Keratinocyte (primary cell): Measurements from ENCODE around the gene PDCD5. TPM values are rescaled to one million over a fixed set of nuclear protein-coding genes. Genes with fewer than 3 reads are reported as not detected.

Experiments used
- DNase-seq: peaks from one replicate; pipeline ENCODE4 v3.0.0-alpha.2; 2011; ENCODE audit warnings: low read depth, missing footprints, low spot score
- FAIRE-seq: peaks from 2 replicates; lab custom pipeline; 2011; peaks lifted over from hg19 to GRCh38; lab: Jason Lieb, UNC
- H2AFZ ChIP-seq: 2 replicates; pipeline ENCODE4 v1.6.0; 2012; ENCODE audit warnings: low read length, control low read depth, inconsistent platforms; ENCODE audit not compliant: control insufficient read depth
- H3K27ac ChIP-seq: 2 replicates; pipeline ENCODE4 v1.5.1; 2011; ENCODE audit warnings: low read length; ENCODE audit not compliant: control insufficient read depth, insufficient read depth
- H3K27me3 ChIP-seq: 3 replicates; pipeline ENCODE4 v1.6.0; 2011; ENCODE audit warnings: low read length; ENCODE audit not compliant: control insufficient read depth, insufficient read depth; ENCODE audit errors: extremely low read depth
- H3K36me3 ChIP-seq, 2 experiments: 2 replicates in 1 of 2; 3 replicates in 1 of 2; pipeline ENCODE4 v1.5.1; 2011; ENCODE audit warnings: low read length in 2 of 2, mild to moderate bottlenecking in 1 of 2; ENCODE audit not compliant: control insufficient read depth in 2 of 2, insufficient read depth in 2 of 2; ENCODE audit errors: extremely low read depth in 1 of 2
- H3K4me1 ChIP-seq: 3 replicates; pipeline ENCODE4 v1.5.1; 2011; ENCODE audit warnings: low read length; ENCODE audit not compliant: control insufficient read depth, insufficient read depth; ENCODE audit errors: extremely low read depth
- H3K4me2 ChIP-seq: 3 replicates; pipeline ENCODE4 v1.6.0; 2011; ENCODE audit warnings: low read depth, low read length; ENCODE audit not compliant: control insufficient read depth, insufficient read depth; ENCODE audit errors: extremely low read depth
- H3K4me3 ChIP-seq, 3 experiments: fragments of 200-600 bp in 1 of 3; sonication (generic) in 1 of 3; 2 replicates in 2 of 3; 3 replicates in 1 of 3; pipeline ENCODE4 v1.5.1; 2011 to 2016; ENCODE audit warnings: low read length in 3 of 3, mild to moderate bottlenecking in 3 of 3, control low read depth in 2 of 3, inconsistent platforms in 1 of 3, low read depth in 1 of 3, mixed read lengths in 1 of 3, mixed run types in 1 of 3, moderate library complexity in 1 of 3; ENCODE audit not compliant: control insufficient read depth in 2 of 3, insufficient read depth in 2 of 3; ENCODE audit errors: extremely low read depth in 1 of 3
- H3K79me2 ChIP-seq: 2 replicates; pipeline ENCODE4 v1.6.0; 2012; ENCODE audit warnings: low read length; ENCODE audit not compliant: control insufficient read depth, insufficient read depth
- H3K9ac ChIP-seq: 3 replicates; pipeline ENCODE4 v1.6.0; 2011; ENCODE audit warnings: low read length; ENCODE audit not compliant: control insufficient read depth, insufficient read depth; ENCODE audit errors: extremely low read depth
- H3K9me1 ChIP-seq: 3 replicates; pipeline ENCODE4 v1.6.0; 2011; ENCODE audit warnings: low read length; ENCODE audit not compliant: control insufficient read depth, insufficient read depth; ENCODE audit errors: extremely low read depth
- H3K9me3 ChIP-seq: 2 replicates; pipeline ENCODE4 v1.5.1; 2012; ENCODE audit warnings: low read depth, low read length; ENCODE audit not compliant: control insufficient read depth
- H4K20me1 ChIP-seq: 3 replicates; pipeline ENCODE4 v1.6.0; 2011; ENCODE audit warnings: low read length; ENCODE audit not compliant: control insufficient read depth, insufficient read depth; ENCODE audit errors: extremely low read depth
- EZH2 ChIP-seq: IDR thresholded peaks from one replicate; pipeline ENCODE4 v1.6.1; 2012; ENCODE audit warnings: inconsistent platforms, mild to moderate bottlenecking, low read length, moderate library complexity
- dilution Hi-C: fragments of 300-500 bp; cut with MboI; formaldehyde crosslinking; loops from one replicate; pipeline ENCODE4 v1.7.0; 2020; ENCODE audit warnings: low sequenced_read_pairs; ENCODE audit not compliant: extremely low pct_ligation_motif_present
- polyA plus RNA-seq, 5 experiments: library from polyadenylated mRNA; depleted of rRNA in 3 of 5; stranded (reverse) in 3 of 5; stranded (forward) in 1 of 5; unstranded in 1 of 5; fragments of >200 nt; gene quantifications; 1 replicate in 1 of 5; 2 replicates in 3 of 5; 3 replicates in 1 of 5; pipeline versions ENCODE4 v1.2.1 to v1.2.3, GENCODE V29; 2011 to 2012; ENCODE audit warnings: missing spikeins in 2 of 5, low read depth in 1 of 5, low replicate concordance in 1 of 5
- TF ChIP-seq, protein P1 (sequence below), 3 experiments: IDR thresholded peaks in 1 of 3; conservative IDR thresholded peaks in 1 of 3; optimal IDR thresholded peaks in 1 of 3; 2 replicates in 2 of 3; 3 replicates in 1 of 3; pipeline versions ENCODE3 to v1.5.1; 2011; ENCODE audit warnings: low read length in 3 of 3, mild to moderate bottlenecking in 3 of 3, moderate library complexity in 2 of 3, control low read depth in 1 of 3, inconsistent platforms in 1 of 3; ENCODE audit not compliant: insufficient read depth in 2 of 3; ENCODE audit errors: extremely low read depth in 1 of 3

Gene PDCD5
- polyA plus RNA-seq, 1 donor (not counting 4 experiments of a cell fraction or from before 2014, with no cell fraction given) = 177 TPM

DNA sequence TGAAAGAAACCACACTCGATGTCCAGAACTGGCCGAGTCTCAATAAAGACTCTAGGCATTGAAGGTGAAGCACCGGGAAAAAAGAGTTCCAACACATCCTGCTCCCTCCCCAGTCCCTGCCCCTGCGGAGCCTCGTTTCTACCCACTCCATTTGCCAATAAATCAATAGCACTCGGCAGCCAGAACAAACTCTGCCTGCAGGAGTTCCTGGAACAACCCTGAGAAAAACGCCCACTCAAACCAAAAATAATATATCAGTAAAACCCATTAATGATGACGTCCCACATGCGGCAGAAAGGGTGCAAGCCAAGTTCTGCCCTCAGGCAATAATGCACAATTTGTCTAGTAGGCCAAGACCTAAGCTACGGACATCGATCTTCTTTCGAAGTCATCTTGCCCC, 41.0 kb downstream of the PDCD5 start:
- FAIRE-seq (no peak), DNase-seq (no peak)
- Histone ChIP-seq H3K36me3 (peaks cover 22 to 25% of the 10 kb centered on the region in 2 experiments), H4K20me1 (peaks cover 2% of the 10 kb centered on the region), H3K27me3 (no peaks in the 10 kb centered on the region), H3K27ac (no peak overlapping the region), H3K79me2 (no peaks in the 10 kb centered on the region), H3K9me3 (no peaks in the 10 kb centered on the region), H2AFZ (no peak overlapping the region), H3K9ac (no peak overlapping the region), H3K9me1 (peaks cover 2% of the 10 kb centered on the region), H3K4me1 (no peaks in the 10 kb centered on the region), H3K4me2 (no peak overlapping the region), H3K4me3 (no peak overlapping the region)
- dilution Hi-C loops = no loop called here
- TF ChIP-seq EZH2 = no peak
- TF ChIP-seq, protein P1, sequence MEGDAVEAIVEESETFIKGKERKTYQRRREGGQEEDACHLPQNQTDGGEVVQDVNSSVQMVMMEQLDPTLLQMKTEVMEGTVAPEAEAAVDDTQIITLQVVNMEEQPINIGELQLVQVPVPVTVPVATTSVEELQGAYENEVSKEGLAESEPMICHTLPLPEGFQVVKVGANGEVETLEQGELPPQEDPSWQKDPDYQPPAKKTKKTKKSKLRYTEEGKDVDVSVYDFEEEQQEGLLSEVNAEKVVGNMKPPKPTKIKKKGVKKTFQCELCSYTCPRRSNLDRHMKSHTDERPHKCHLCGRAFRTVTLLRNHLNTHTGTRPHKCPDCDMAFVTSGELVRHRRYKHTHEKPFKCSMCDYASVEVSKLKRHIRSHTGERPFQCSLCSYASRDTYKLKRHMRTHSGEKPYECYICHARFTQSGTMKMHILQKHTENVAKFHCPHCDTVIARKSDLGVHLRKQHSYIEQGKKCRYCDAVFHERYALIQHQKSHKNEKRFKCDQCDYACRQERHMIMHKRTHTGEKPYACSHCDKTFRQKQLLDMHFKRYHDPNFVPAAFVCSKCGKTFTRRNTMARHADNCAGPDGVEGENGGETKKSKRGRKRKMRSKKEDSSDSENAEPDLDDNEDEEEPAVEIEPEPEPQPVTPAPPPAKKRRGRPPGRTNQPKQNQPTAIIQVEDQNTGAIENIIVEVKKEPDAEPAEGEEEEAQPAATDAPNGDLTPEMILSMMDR (optimal IDR thresholded peaks at IDR 0.05 in 1 of 3, IDR thresholded peaks at IDR 0.05 in 1 of 3, conservative IDR thresholded peaks at IDR 0.05 in 1 of 3; ENCODE audit: extremely low read depth in 1 of 3, insufficient read depth in 2 of 3, low read length in 3 of 3) = no peak

DNA sequence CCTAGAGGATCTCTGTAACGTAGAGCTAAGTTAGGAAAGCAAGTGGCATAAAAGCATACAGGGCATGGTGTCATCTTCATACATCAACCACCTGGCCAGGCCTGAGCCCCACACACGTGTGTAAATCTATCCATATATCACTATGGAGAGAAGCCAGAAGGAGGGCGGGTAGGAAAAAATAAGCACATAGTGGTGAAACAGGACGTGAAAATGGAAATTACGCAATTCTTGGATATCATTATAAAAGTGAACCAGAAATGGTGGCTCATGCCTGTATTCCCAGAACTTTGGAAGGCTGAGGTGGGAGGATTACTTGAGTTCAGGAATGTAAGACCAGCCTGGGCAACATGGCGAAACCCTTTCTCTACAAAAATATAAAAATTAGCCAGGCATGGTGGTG, 43.4 kb downstream of the PDCD5 start:
- Histone ChIP-seq H4K20me1 (peaks cover 2% of the 10 kb centered on the region), H2AFZ (no peak overlapping the region), H3K27me3 (no peaks in the 10 kb centered on the region), H3K79me2 (no peaks in the 10 kb centered on the region), H3K36me3 (peaks cover 21 to 32% of the 10 kb centered on the region in 2 experiments), H3K4me2 (no peak overlapping the region), H3K9me3 (no peaks in the 10 kb centered on the region), H3K27ac (no peak overlapping the region), H3K4me1 (no peaks in the 10 kb centered on the region), H3K4me3 (no peak overlapping the region), H3K9me1 (peaks cover 2% of the 10 kb centered on the region), H3K9ac (no peak overlapping the region)
- dilution Hi-C loops = no loop called here
- FAIRE-seq (no peak), DNase-seq (no peak)
- TF ChIP-seq, protein P1 (optimal IDR thresholded peaks at IDR 0.05 in 1 of 3, IDR thresholded peaks at IDR 0.05 in 1 of 3, conservative IDR thresholded peaks at IDR 0.05 in 1 of 3; ENCODE audit: extremely low read depth in 1 of 3, insufficient read depth in 2 of 3, low read length in 3 of 3) = no peak
- no peak for TF ChIP-seq EZH2
